HG02973 (cell line): ENCODE data around the gene RNF208.

Experiments
- ATAC-seq: cut with Tn5 transposase; IDR thresholded peaks from one replicate; pipeline ENCODE4 v1.9.1; 2021; ENCODE audit warnings: moderate library complexity; ENCODE audit not compliant: unreplicated experiment

Gene RNF208

GRCh38 chr9:137193771-137194170 is 28.3 kb downstream of the RNF208 start:
- ATAC-seq: no peak

- no peak for ATAC-seq
Measured at GRCh38 chr9:137192859-137193258, 29.2 kb downstream of the RNF208 start.

GRCh38 chr9:137192448-137192780 is 29.6 kb downstream of the RNF208 start:
- ATAC-seq: no peak

GRCh38 chr9:137191691-137192447 is 30.2 kb downstream of the RNF208 start:
- no peak for ATAC-seq

GRCh38 chr9:137191245-137191644 is 30.8 kb downstream of the RNF208 start:
- ATAC-seq: no peak

GRCh38 chr9:137190315-137190856 is 31.7 kb downstream of the RNF208 start:
- no peak for ATAC-seq

- no peak for ATAC-seq
Measured at GRCh38 chr9:137189297-137190295, 32.4 kb downstream of the RNF208 start.

- ATAC-seq: peak; percentile 64
Measured at GRCh38 chr9:137188490-137189296, 33.3 kb downstream of the RNF208 start, which contains the start of the genes ANAPC2 and SSNA1. TSS of gene ANAPC2 (minus strand) at chr9:137188560. CDS start at chr9:137188532, 28 bp downstream. TSS of gene SSNA1 (plus strand) at chr9:137188676. CDS start at chr9:137188727, 51 bp downstream.

GRCh38 chr9:137188086-137188489 is 34.0 kb downstream of the RNF208 start:
- ATAC-seq: no peak

- no peak for ATAC-seq
Measured at GRCh38 chr9:137187386-137187785, 34.7 kb downstream of the RNF208 start.

GRCh38 chr9:137186385-137186784 is 35.7 kb downstream of the RNF208 start:
- no peak for ATAC-seq

- ATAC-seq: no peak
Measured at GRCh38 chr9:137185921-137186320, 36.1 kb downstream of the RNF208 start.

GRCh38 chr9:137184881-137185660 is 37.0 kb downstream of the RNF208 start:
- ATAC-seq: no peak

- ATAC-seq: no peak
Measured at GRCh38 chr9:137183980-137184595, 38.0 kb downstream of the RNF208 start.

GRCh38 chr9:137182836-137183235 is 39.2 kb downstream of the RNF208 start:
- ATAC-seq: no peak

- ATAC-seq: no peak
Measured at GRCh38 chr9:137181680-137182079, 40.4 kb downstream of the RNF208 start.

GRCh38 chr9:137180491-137180890 is 41.5 kb downstream of the RNF208 start:
- no peak for ATAC-seq

GRCh38 chr9:137179761-137180160 is 42.3 kb downstream of the RNF208 start:
- ATAC-seq: no peak

- ATAC-seq: no peak
Measured at GRCh38 chr9:137178939-137179630, 43.0 kb downstream of the RNF208 start.
